Measurements from ENCODE around the gene MTM1. TPM values are rescaled to one million over a fixed set of nuclear protein-coding genes. Genes with fewer than 3 reads are reported as not detected.

The MTM1 gene
- total and polyA plus RNA-seq, 4 donors = 13.2 to 26.7 (median 16.2) TPM

- WGBS (ENCODE audit: insufficient coverage) = 21% methylated on average over 53 of the region's 54 CpGs
- Histone ChIP-seq H3K9me3 (ENCODE audit: control insufficient read depth, insufficient read depth, low read length) (no peaks in the 10 kb centered on the region), H3K4me3 (ENCODE audit: low read depth, low read length) (peak overlapping the region; percentile 26), H3K27me3 (ENCODE audit: control insufficient read depth, insufficient read depth, low read length) (no peaks in the 10 kb centered on the region), H3K36me3 (ENCODE audit: control insufficient read depth, insufficient read depth, low read length) (no peaks in the 10 kb centered on the region), H3K4me1 (ENCODE audit: control insufficient read depth, insufficient read depth, low read length) (peaks cover 25% of the 10 kb centered on the region), H3K27ac (ENCODE audit: low read depth, low read length) (peak overlapping the region; percentile 78)
- DNase-seq (ENCODE audit: low read depth in 4 of 6, low spot score in 6 of 6) = peak in 2 of 6 donors; percentile 71
Observed at GRCh38 chrX:150547375-150548115, 20.9 kb upstream of the MTM1 start.

GRCh38 chrX:150548251-150548650 is 20.2 kb upstream of the MTM1 start:
- H3K9me3 ChIP-seq (ENCODE audit: control insufficient read depth, insufficient read depth, low read length) = no peaks in the 10 kb centered on the region
- DNase-seq (ENCODE audit: low read depth in 4 of 6, low spot score in 6 of 6) = no peak
- WGBS (ENCODE audit: insufficient coverage) = 83% methylated on average over 4 of the region's 4 CpGs
- peak overlapping the region; percentile 78 for H3K27ac ChIP-seq (ENCODE audit: low read depth, low read length)
- H3K4me1 ChIP-seq (ENCODE audit: control insufficient read depth, insufficient read depth, low read length) = peaks cover 25% of the 10 kb centered on the region
- no peaks in the 10 kb centered on the region for H3K36me3 ChIP-seq (ENCODE audit: control insufficient read depth, insufficient read depth, low read length)
- no peak overlapping the region for H3K4me3 ChIP-seq (ENCODE audit: low read depth, low read length)
- H3K27me3 ChIP-seq (ENCODE audit: control insufficient read depth, insufficient read depth, low read length) = no peaks in the 10 kb centered on the region

- Histone ChIP-seq H3K4me1 (ENCODE audit: control insufficient read depth, insufficient read depth, low read length) (peaks cover 25% of the 10 kb centered on the region), H3K27ac (ENCODE audit: low read depth, low read length) (no peak overlapping the region), H3K27me3 (ENCODE audit: control insufficient read depth, insufficient read depth, low read length) (no peaks in the 10 kb centered on the region), H3K36me3 (ENCODE audit: control insufficient read depth, insufficient read depth, low read length) (no peaks in the 10 kb centered on the region), H3K9me3 (ENCODE audit: control insufficient read depth, insufficient read depth, low read length) (no peaks in the 10 kb centered on the region), H3K4me3 (ENCODE audit: low read depth, low read length) (no peak overlapping the region)
- 80% methylated on average over 1 of the region's 2 CpGs for WGBS (ENCODE audit: insufficient coverage)
- no peak for DNase-seq (ENCODE audit: low read depth in 4 of 6, low spot score in 6 of 6)
Observed at GRCh38 chrX:150548684-150549083, 19.7 kb upstream of the MTM1 start.

GRCh38 chrX:150551963-150552362 is 16.5 kb upstream of the MTM1 start:
- WGBS (ENCODE audit: insufficient coverage) = 72% methylated on average over 3 of the region's 3 CpGs
- H3K27me3 ChIP-seq (ENCODE audit: control insufficient read depth, insufficient read depth, low read length) = no peaks in the 10 kb centered on the region
- no peak for DNase-seq (ENCODE audit: low read depth in 4 of 6, low spot score in 6 of 6)

GRCh38 chrX:150558424-150558823 is 10.0 kb upstream of the MTM1 start:
- Histone ChIP-seq H3K9me3 (ENCODE audit: control insufficient read depth, insufficient read depth, low read length) (no peaks in the 10 kb centered on the region), H3K4me3 (ENCODE audit: low read depth, low read length) (no peak overlapping the region), H3K27ac (ENCODE audit: low read depth, low read length) (no peak overlapping the region), H3K36me3 (ENCODE audit: control insufficient read depth, insufficient read depth, low read length) (no peaks in the 10 kb centered on the region), H3K27me3 (ENCODE audit: control insufficient read depth, insufficient read depth, low read length) (no peaks in the 10 kb centered on the region), H3K4me1 (ENCODE audit: control insufficient read depth, insufficient read depth, low read length) (no peaks in the 10 kb centered on the region)
- DNase-seq (ENCODE audit: low read depth in 4 of 6, low spot score in 6 of 6) = no peak
- WGBS (ENCODE audit: insufficient coverage) = 0% methylated on average over 1 of the region's 7 CpGs

More at GRCh38 chrX:150551963-150552362, 16.5 kb upstream of the MTM1 start:
- Histone ChIP-seq H3K9me3 (ENCODE audit: control insufficient read depth, insufficient read depth, low read length) (no peaks in the 10 kb centered on the region), H3K27ac (ENCODE audit: low read depth, low read length) (no peak overlapping the region), H3K36me3 (ENCODE audit: control insufficient read depth, insufficient read depth, low read length) (no peaks in the 10 kb centered on the region), H3K4me1 (ENCODE audit: control insufficient read depth, insufficient read depth, low read length) (peaks cover 11% of the 10 kb centered on the region), H3K4me3 (ENCODE audit: low read depth, low read length) (no peak overlapping the region)

GRCh38 chrX:150564838-150565237 is 3.6 kb upstream of the MTM1 start:
- no peak for DNase-seq (ENCODE audit: low read depth in 4 of 6, low spot score in 6 of 6)
- no peak overlapping the region for H3K27ac ChIP-seq (ENCODE audit: low read depth, low read length)
- no peaks in the 10 kb centered on the region for H3K27me3 ChIP-seq (ENCODE audit: control insufficient read depth, insufficient read depth, low read length)
- H3K9me3 ChIP-seq (ENCODE audit: control insufficient read depth, insufficient read depth, low read length) = no peaks in the 10 kb centered on the region
- H3K36me3 ChIP-seq (ENCODE audit: control insufficient read depth, insufficient read depth, low read length) = no peaks in the 10 kb centered on the region
- peaks cover 16% of the 10 kb centered on the region for H3K4me1 ChIP-seq (ENCODE audit: control insufficient read depth, insufficient read depth, low read length)
- WGBS (ENCODE audit: insufficient coverage) = 48% methylated on average over 2 of the region's 3 CpGs
- H3K4me3 ChIP-seq (ENCODE audit: low read depth, low read length) = no peak overlapping the region

- no peak overlapping the region for H3K27ac ChIP-seq (ENCODE audit: low read depth, low read length)
- no peaks in the 10 kb centered on the region for H3K36me3 ChIP-seq (ENCODE audit: control insufficient read depth, insufficient read depth, low read length)
- H3K9me3 ChIP-seq (ENCODE audit: control insufficient read depth, insufficient read depth, low read length) = no peaks in the 10 kb centered on the region
Observed at GRCh38 chrX:150565551-150565950, 2.9 kb upstream of the MTM1 start.

GRCh38 chrX:150566734-150567182 is 1.7 kb upstream of the MTM1 start:
- WGBS (ENCODE audit: insufficient coverage) = 21% methylated on average over 3 of the region's 3 CpGs
- H3K27me3 ChIP-seq (ENCODE audit: control insufficient read depth, insufficient read depth, low read length) = no peaks in the 10 kb centered on the region
- DNase-seq (ENCODE audit: low read depth in 4 of 6, low spot score in 6 of 6) = peak in 3 of 6 donors; percentile 27 to 86 (median 82)

More at GRCh38 chrX:150565551-150565950, 2.9 kb upstream of the MTM1 start:
- DNase-seq (ENCODE audit: low read depth in 4 of 6, low spot score in 6 of 6) = no peak
- Histone ChIP-seq H3K27me3 (ENCODE audit: control insufficient read depth, insufficient read depth, low read length) (no peaks in the 10 kb centered on the region), H3K4me3 (ENCODE audit: low read depth, low read length) (no peak overlapping the region), H3K4me1 (ENCODE audit: control insufficient read depth, insufficient read depth, low read length) (peaks cover 16% of the 10 kb centered on the region)
- 90% methylated on average over 2 of the region's 5 CpGs for WGBS (ENCODE audit: insufficient coverage)

GRCh38 chrX:150567645-150568319 is 639 bp upstream of the MTM1 start:
- no peaks in the 10 kb centered on the region for H3K36me3 ChIP-seq (ENCODE audit: control insufficient read depth, insufficient read depth, low read length)
- 51% methylated on average over 10 of the region's 23 CpGs for WGBS (ENCODE audit: insufficient coverage)
- no peaks in the 10 kb centered on the region for H3K27me3 ChIP-seq (ENCODE audit: control insufficient read depth, insufficient read depth, low read length)
- H3K9me3 ChIP-seq (ENCODE audit: control insufficient read depth, insufficient read depth, low read length) = no peaks in the 10 kb centered on the region
- no peak overlapping the region for H3K4me3 ChIP-seq (ENCODE audit: low read depth, low read length)
- peaks cover 16% of the 10 kb centered on the region for H3K4me1 ChIP-seq (ENCODE audit: control insufficient read depth, insufficient read depth, low read length)
- peak overlapping the region; percentile 57 for H3K27ac ChIP-seq (ENCODE audit: low read depth, low read length)
- DNase-seq (ENCODE audit: low read depth in 4 of 6, low spot score in 6 of 6) = no peak

More at GRCh38 chrX:150566734-150567182, 1.7 kb upstream of the MTM1 start:
- Histone ChIP-seq H3K4me1 (ENCODE audit: control insufficient read depth, insufficient read depth, low read length) (peaks cover 16% of the 10 kb centered on the region), H3K27ac (ENCODE audit: low read depth, low read length) (peak overlapping the region; percentile 67), H3K4me3 (ENCODE audit: low read depth, low read length) (no peak overlapping the region), H3K9me3 (ENCODE audit: control insufficient read depth, insufficient read depth, low read length) (no peaks in the 10 kb centered on the region), H3K36me3 (ENCODE audit: control insufficient read depth, insufficient read depth, low read length) (no peaks in the 10 kb centered on the region)

- peaks cover 16% of the 10 kb centered on the region for H3K4me1 ChIP-seq (ENCODE audit: control insufficient read depth, insufficient read depth, low read length)
- 38% methylated on average over 12 of the region's 17 CpGs for WGBS (ENCODE audit: insufficient coverage)
- peak in 1 of 6 donors; percentile 40 for DNase-seq (ENCODE audit: low read depth in 4 of 6, low spot score in 6 of 6)
- H3K27ac ChIP-seq (ENCODE audit: low read depth, low read length) = peak overlapping the region; percentile 40
- peak overlapping the region; percentile 53 for H3K4me3 ChIP-seq (ENCODE audit: low read depth, low read length)
- H3K9me3 ChIP-seq (ENCODE audit: control insufficient read depth, insufficient read depth, low read length) = no peaks in the 10 kb centered on the region
- no peaks in the 10 kb centered on the region for H3K27me3 ChIP-seq (ENCODE audit: control insufficient read depth, insufficient read depth, low read length)
- no peaks in the 10 kb centered on the region for H3K36me3 ChIP-seq (ENCODE audit: control insufficient read depth, insufficient read depth, low read length)
Observed at GRCh38 chrX:150569155-150569477, 695 bp downstream of the MTM1 start.
